GM19455 (cell line): ENCODE results near the gene MALAT1.
A peak's percentile ranks its signal among the peaks of the same experiment; 100 is the strongest.
"Not testable (repeated sequence)": the region's sequence is repeated elsewhere in the genome, so short reads cannot be mapped to it uniquely, and the experiment has no call there.

Experiments
- ATAC-seq: cut with Tn5 transposase; IDR thresholded peaks from one replicate; pipeline ENCODE4 v1.9.1; 2021; ENCODE audit not compliant: unreplicated experiment

MALAT1 gene

GRCh38 chr11:65516135-65516968 lies 17.5 kb downstream of the MALAT1 start:
- no peak for ATAC-seq

- not testable (repeated sequence) for ATAC-seq
These were observed 20.2 kb downstream of the MALAT1 start for GRCh38 chr11:65518941-65519549.

- not testable (repeated sequence) for ATAC-seq
These were observed 23.1 kb downstream of the MALAT1 start for GRCh38 chr11:65521777-65522521.

GRCh38 chr11:65522718-65523630 lies 24.1 kb downstream of the MALAT1 start:
- not testable (repeated sequence) for ATAC-seq

- not testable (repeated sequence) for ATAC-seq
These were observed 24.8 kb downstream of the MALAT1 start for GRCh38 chr11:65523631-65523968.

GRCh38 chr11:65524014-65524740 lies 25.3 kb downstream of the MALAT1 start:
- ATAC-seq: no peak

GRCh38 chr11:65524741-65525545 lies 26.1 kb downstream of the MALAT1 start, which contains the start of gene SCYL1:
SCYL1 (plus strand) TSS chr11:65525083; CDS start chr11:65525154, 71 bp downstream.
- ATAC-seq: peak; percentile 57

GRCh38 chr11:65525546-65526480 lies 27.0 kb downstream of the MALAT1 start:
- ATAC-seq: no peak

- no peak for ATAC-seq
These were observed 27.9 kb downstream of the MALAT1 start for GRCh38 chr11:65526744-65527143.

- ATAC-seq: no peak
These were observed 30.0 kb downstream of the MALAT1 start for GRCh38 chr11:65528819-65529350.

- no peak for ATAC-seq
These were observed 30.8 kb downstream of the MALAT1 start for GRCh38 chr11:65529475-65530156.

GRCh38 chr11:65530157-65530496 lies 31.3 kb downstream of the MALAT1 start:
- ATAC-seq: no peak

- ATAC-seq: no peak
These were observed 33.7 kb downstream of the MALAT1 start for GRCh38 chr11:65532388-65533064.

- ATAC-seq: no peak
These were observed 36.3 kb downstream of the MALAT1 start for GRCh38 chr11:65535102-65535501.

- no peak for ATAC-seq
These were observed 37.8 kb downstream of the MALAT1 start for GRCh38 chr11:65536412-65537295.

GRCh38 chr11:65537296-65537597 lies 38.4 kb downstream of the MALAT1 start:
- no peak for ATAC-seq
